Mesothelial cell of epicardium (in vitro differentiated cells): ENCODE data around the gene ASB6. TPM values are rescaled to one million over a fixed set of nuclear protein-coding genes. Genes with fewer than 3 reads are reported as not detected.
"Not testable (repeated sequence)": the region's sequence is repeated elsewhere in the genome, so short reads cannot be mapped to it uniquely, and the experiment has no call there.

Experiments
- DNase-seq, 2 experiments: peaks; one replicate each; pipeline ENCODE4 v3.0.0; 2021; ENCODE audit warnings: low spot score in 2 of 2; ENCODE audit not compliant: unreplicated experiment in 2 of 2
- H3K27ac Mint-ChIP-seq: 2 replicates; pipeline ENCODE4 v1.8.0; 2021; ENCODE audit warnings: mixed read lengths
- H3K27me3 Mint-ChIP-seq: 2 replicates; pipeline ENCODE4 v1.8.0; 2021; ENCODE audit warnings: low read depth, mixed read lengths
- H3K36me3 Mint-ChIP-seq: 2 replicates; pipeline ENCODE4 v1.8.0; 2021; ENCODE audit warnings: mixed read lengths
- H3K4me1 Mint-ChIP-seq: 2 replicates; pipeline ENCODE4 v1.8.0; 2021; ENCODE audit warnings: mixed read lengths
- H3K4me3 Mint-ChIP-seq: 2 replicates; pipeline ENCODE4 v1.8.0; 2021; ENCODE audit warnings: mild to moderate bottlenecking, moderate library complexity, mixed read lengths
- H3K9me3 Mint-ChIP-seq: 2 replicates; pipeline ENCODE4 v1.8.0; 2021; ENCODE audit warnings: mixed read lengths
- total RNA-seq: library from RNA; stranded (reverse); gene quantifications from 3 replicates; pipeline ENCODE4 v1.2.1, GENCODE V29; 2021
- TF ChIP-seq, protein P1 (sequence below): fragments of 200-600 bp; sonication (generic); IDR thresholded peaks from one replicate; pipeline ENCODE4 v1.5.0; 2021; ENCODE audit warnings: antibody characterized with exemption; ENCODE audit not compliant: unreplicated experiment

The ASB6 gene
- total RNA-seq, 1 donor from 2014 or later: 24.6 TPM

DNA sequence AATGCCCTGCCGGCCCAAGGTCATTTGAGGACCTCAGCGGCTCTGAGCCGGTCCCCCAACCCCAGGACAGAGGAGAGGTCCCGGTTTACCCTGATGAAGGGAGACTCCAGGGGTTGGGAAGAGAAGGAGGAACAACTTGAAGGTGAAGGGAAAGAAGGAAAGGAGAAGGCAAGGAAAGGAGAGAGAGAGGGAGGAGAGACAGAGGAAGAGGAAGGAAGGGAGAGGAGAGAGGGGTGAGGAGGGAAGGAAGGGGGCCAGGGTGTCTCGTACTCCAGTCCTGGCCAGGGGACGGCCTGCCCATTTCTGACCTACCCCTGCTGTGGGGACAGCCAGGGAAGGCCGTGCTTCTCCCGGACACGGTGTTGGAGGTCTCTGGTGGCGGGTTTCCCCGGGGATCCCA, 25.4 kb upstream of the ASB6 start:
- Mint-ChIP-seq H3K4me3 (peak overlapping the region; percentile 30), H3K36me3 (no peaks in the 10 kb centered on the region), H3K9me3 (no peaks in the 10 kb centered on the region), H3K27ac (no peak overlapping the region), H3K27me3 (peaks cover 64% of the 10 kb centered on the region), H3K4me1 (peaks cover 6% of the 10 kb centered on the region)
- TF ChIP-seq, protein P1, sequence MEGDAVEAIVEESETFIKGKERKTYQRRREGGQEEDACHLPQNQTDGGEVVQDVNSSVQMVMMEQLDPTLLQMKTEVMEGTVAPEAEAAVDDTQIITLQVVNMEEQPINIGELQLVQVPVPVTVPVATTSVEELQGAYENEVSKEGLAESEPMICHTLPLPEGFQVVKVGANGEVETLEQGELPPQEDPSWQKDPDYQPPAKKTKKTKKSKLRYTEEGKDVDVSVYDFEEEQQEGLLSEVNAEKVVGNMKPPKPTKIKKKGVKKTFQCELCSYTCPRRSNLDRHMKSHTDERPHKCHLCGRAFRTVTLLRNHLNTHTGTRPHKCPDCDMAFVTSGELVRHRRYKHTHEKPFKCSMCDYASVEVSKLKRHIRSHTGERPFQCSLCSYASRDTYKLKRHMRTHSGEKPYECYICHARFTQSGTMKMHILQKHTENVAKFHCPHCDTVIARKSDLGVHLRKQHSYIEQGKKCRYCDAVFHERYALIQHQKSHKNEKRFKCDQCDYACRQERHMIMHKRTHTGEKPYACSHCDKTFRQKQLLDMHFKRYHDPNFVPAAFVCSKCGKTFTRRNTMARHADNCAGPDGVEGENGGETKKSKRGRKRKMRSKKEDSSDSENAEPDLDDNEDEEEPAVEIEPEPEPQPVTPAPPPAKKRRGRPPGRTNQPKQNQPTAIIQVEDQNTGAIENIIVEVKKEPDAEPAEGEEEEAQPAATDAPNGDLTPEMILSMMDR: no peak
- no peak for DNase-seq

DNA sequence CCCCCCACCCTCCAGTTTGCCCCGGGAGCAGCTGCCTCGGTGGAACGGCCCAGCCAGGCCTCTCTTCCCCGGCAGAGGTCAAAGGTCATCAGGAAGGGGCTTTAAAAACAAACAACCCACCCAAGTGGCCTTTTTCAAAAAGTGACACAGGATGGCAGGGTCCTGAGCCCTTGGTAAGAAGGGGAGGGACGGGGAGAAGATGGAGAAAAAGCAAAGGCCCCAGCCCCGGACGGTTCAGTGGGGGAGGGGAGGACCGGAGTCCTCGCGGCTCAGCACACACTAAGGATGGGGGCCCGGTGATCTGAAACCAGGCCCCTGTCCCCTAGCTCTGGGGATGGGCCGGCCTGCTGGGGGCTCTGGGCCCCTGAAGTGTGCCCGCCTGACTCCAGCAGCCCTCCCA, 24.6 kb upstream of the ASB6 start:
- Mint-ChIP-seq H3K4me1 (peaks cover 6% of the 10 kb centered on the region), H3K27me3 (peaks cover 66% of the 10 kb centered on the region), H3K27ac (no peak overlapping the region), H3K36me3 (no peaks in the 10 kb centered on the region), H3K9me3 (no peaks in the 10 kb centered on the region), H3K4me3 (peak overlapping the region; percentile 52)
- TF ChIP-seq, protein P1: no peak
- DNase-seq: no peak

DNA sequence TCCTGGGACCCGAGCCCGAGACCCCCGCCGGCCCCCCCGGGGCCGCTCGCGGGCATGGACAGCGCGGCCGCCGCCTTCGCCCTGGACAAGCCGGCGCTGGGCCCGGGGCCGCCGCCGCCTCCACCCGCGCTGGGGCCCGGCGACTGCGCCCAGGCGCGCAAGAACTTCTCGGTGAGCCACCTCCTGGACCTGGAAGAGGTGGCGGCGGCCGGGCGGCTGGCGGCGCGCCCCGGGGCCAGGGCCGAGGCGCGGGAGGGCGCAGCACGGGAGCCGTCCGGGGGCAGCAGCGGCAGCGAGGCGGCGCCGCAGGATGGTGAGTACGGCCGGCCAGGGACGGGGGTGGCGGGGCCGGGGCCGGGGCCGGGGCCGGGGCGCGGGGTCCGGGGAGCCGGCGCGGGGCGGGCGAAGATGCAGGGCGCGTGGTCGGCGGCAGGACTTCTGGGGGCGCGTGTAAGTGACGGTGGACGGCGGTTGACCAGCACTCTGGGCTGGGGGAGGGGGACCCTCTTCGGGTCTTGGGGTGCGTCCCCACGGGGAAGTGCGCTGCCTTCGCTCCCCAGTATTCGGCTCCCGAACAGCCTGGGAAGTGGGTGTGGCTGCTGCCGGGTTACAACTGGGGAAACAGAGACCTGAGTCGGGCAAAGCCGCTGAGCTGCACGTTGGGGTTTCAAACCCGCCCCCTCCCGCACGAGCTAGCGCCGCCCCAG, 24.0 kb upstream of the ASB6 start:
- Mint-ChIP-seq H3K4me3 (peak overlapping the region; percentile 58), H3K9me3 (no peaks in the 10 kb centered on the region), H3K4me1 (peaks cover 6% of the 10 kb centered on the region), H3K27me3 (peaks cover 69% of the 10 kb centered on the region), H3K36me3 (no peaks in the 10 kb centered on the region), H3K27ac (no peak overlapping the region)
- DNase-seq: no peak
- TF ChIP-seq, protein P1: no peak

DNA sequence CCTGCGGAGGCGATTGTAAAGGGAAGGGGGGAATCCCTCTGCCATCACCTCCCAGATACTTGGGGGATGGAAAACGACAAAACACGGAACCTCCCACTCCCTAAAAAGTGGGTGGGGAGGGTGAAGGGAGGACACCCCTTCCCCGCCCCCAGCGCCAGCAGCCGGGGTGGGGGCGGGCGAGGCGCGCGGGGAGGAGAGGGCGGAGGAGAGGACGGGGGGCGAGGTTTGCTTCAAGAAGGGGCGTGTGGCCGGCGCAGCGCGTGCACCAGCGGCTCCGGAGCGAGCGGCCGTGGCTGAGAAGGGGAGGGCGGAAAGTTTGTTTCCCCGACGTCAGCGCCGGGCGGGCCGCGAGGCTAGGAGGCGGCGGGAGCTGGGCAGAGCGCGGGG, 23.4 kb upstream of the ASB6 start, which contains the start of gene PRRX2:
TSS of gene PRRX2 (plus strand) at position 259 of the 387 bp plus-strand sequence. CDS start 221 bp downstream, outside the sequence.
- Mint-ChIP-seq H3K4me1 (peaks cover 6% of the 10 kb centered on the region), H3K4me3 (peak within 1 kb of the TSS; percentile 60), H3K36me3 (no peaks in the 10 kb centered on the region), H3K27me3 (peaks cover 71% of the 10 kb centered on the region), H3K9me3 (no peaks in the 10 kb centered on the region), H3K27ac (no peak within 1 kb of the TSS)
- TF ChIP-seq, protein P1: no peak
- DNase-seq: peak in 1 of 2 experiments; percentile 52

DNA sequence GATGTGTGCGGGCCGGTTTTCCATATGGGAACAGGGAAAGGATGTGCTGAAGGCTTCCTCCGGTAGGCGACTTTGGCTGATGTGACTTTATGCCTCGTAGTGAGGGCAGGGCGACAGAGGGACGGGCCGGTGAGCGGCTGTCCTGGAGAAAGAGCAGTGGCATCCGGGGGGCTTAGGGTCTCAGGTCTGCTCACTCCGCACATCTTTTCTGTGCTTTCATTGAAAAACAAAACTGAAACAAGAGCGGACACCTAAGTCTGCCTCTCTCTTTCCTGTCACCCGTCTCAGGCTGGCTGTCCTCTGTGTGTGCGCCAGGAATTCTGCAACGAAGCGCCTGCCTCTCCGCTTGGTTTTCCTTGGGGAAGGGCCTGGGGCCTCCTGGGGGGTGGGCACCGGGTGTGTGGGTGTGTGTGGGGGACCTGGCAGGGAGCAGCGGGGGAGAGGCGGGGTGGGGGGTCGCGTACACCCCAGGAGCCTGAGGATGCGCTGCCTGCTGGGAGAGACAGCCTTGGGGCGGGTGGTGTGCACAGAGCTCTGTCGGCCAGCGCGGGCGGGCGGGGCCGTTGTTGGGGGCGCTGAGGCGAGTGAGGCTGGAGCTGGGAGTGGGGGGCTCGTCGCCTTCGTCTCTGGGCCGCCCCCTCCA, 22.9 kb upstream of the ASB6 start:
- peaks cover 6% of the 10 kb centered on the region for H3K4me1 Mint-ChIP-seq
- H3K36me3 Mint-ChIP-seq: no peaks in the 10 kb centered on the region
- TF ChIP-seq, protein P1: no peak
- DNase-seq: peak in 1 of 2 experiments; percentile 48
- H3K27ac Mint-ChIP-seq: no peak overlapping the region
- no peaks in the 10 kb centered on the region for H3K9me3 Mint-ChIP-seq
- peaks cover 71% of the 10 kb centered on the region for H3K27me3 Mint-ChIP-seq
- H3K4me3 Mint-ChIP-seq: peak overlapping the region; percentile 60

DNA sequence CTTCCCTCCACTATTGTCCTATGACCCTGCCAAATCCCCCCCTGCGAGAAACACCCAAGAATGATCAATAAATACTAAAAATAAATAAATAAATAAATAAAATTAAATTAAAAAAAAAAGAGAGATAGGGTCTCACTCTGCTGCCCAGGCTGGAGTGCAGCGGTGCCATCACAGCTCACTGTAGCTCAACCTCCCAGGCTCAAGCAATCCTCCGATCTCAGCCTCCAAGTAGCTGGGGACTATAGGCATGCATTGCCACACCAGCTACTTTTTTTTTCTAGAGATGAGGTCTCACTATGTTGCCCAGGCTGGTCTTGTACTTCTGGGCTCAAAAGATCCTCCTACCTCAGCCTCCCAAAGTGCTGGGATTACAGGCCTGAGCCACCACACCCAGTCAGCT, 20.3 kb upstream of the ASB6 start:
- not testable (repeated sequence) for H3K36me3 Mint-ChIP-seq, H3K27ac Mint-ChIP-seq, H3K9me3 Mint-ChIP-seq, H3K4me3 Mint-ChIP-seq, DNase-seq, H3K4me1 Mint-ChIP-seq
- H3K27me3 Mint-ChIP-seq: peaks cover 50% of the 10 kb centered on the region
